ENCODE data around the gene ETNPPL.

- no peak for TF ChIP-seq POLR2A (IDR thresholded peaks at IDR 0.05; ENCODE audit: low read length)
- TF ChIP-seq GATA1 (IDR thresholded peaks at IDR 0.05; ENCODE audit: low read depth, low read length), result no peak
Observed at GRCh38 chr4:108763986-108764385, 1.1 kb upstream of the ETNPPL start.
